ENCODE results near the gene MC1R.
"Not testable (repeated sequence)": the region's sequence is repeated elsewhere in the genome, so short reads cannot be mapped to it uniquely, and the experiment has no call there.

The MC1R gene

DNA sequence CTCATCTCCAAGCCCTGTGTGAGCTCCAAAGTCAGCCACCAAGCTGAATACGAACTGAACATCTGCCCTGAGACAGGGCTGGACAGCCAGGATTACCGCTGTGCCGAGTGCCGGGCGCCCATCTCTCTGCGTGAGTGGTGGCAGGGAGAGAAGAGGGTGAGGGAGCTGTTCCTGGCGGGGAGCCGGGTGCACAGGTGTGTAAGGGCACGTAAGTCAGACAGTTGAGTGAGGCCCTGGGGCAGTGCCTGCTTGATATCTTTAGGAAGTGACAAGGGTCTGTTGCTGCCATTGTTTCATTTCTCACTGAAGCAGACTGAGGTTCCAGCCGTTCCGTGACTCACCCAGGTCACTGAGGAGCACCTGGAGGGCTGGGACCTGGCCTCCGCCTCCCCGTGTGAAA, 42.3 kb downstream of the MC1R start:
- DNase-seq (ENCODE audit: low read depth), result no peak
- TF ChIP-seq, protein P1, sequence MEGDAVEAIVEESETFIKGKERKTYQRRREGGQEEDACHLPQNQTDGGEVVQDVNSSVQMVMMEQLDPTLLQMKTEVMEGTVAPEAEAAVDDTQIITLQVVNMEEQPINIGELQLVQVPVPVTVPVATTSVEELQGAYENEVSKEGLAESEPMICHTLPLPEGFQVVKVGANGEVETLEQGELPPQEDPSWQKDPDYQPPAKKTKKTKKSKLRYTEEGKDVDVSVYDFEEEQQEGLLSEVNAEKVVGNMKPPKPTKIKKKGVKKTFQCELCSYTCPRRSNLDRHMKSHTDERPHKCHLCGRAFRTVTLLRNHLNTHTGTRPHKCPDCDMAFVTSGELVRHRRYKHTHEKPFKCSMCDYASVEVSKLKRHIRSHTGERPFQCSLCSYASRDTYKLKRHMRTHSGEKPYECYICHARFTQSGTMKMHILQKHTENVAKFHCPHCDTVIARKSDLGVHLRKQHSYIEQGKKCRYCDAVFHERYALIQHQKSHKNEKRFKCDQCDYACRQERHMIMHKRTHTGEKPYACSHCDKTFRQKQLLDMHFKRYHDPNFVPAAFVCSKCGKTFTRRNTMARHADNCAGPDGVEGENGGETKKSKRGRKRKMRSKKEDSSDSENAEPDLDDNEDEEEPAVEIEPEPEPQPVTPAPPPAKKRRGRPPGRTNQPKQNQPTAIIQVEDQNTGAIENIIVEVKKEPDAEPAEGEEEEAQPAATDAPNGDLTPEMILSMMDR (IDR thresholded peaks at IDR 0.05; ENCODE audit: control insufficient read depth, insufficient read depth, low read depth, low read length, missing control alignments), result no peak
- no peak overlapping the region for H3K4me3 ChIP-seq (ENCODE audit: control insufficient read depth, low read depth, low read length)

DNA sequence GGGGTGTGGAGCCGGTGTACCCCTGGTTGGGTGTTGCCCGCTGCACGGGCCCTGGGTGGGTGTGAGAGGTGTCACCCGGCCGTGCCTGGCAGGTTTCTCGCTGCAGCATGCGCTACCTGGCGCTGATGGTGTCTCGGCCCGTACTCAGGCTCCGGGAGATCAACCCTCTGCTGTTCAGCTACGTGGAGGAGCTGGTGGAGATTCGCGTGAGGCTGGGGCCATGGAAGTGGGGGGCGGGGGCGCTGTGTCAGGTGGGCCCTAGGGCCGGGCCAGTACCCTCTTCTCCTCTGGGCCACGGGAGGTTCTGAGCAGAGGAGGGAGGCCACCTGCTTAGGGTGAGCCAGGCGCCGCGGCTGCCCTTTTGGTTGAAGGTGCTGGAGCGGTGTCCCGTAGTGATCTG, 43.3 kb downstream of the MC1R start:
- H3K4me3 ChIP-seq (ENCODE audit: control insufficient read depth, low read depth, low read length), result no peak overlapping the region
- DNase-seq (ENCODE audit: low read depth), result no peak
- TF ChIP-seq, protein P1 (IDR thresholded peaks at IDR 0.05; ENCODE audit: control insufficient read depth, insufficient read depth, low read depth, low read length, missing control alignments), result no peak

DNA sequence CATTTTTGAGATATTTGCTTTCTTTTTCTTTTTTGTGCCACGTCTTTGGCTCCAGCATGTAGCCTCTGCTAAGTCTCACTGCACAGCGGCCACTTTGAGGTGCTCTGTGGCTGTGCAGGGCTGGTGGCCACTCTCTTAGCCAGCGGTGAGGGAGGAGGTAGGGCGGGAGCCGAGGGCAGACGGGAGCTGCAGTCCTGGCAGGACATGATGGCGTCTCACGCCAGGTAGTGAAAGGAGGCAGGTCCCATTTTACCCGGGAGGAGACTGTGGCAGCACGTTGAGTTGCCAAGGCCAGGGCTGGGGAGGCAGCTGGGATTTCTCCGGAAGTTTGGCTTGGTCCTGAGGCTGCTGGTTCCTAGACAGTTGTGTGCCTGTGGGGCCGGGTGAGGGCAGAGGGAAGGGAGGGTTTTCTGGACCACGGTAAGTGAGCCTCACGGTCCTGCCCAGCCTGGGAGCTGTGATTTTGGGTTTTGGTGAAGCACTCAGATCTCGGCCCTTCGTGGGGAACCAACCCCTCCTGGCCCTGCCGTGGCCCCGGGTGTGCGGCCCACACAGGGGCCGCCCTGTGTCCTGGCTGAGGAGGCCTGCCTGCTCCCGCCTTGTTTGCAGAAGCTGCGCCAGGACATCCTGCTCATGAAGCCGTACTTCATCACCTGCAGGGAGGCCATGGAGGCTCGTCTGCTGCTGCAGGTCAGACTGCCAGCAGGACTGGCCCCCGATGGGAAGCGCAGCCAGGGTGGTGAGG, 44.3 kb downstream of the MC1R start:
- DNase-seq (ENCODE audit: low read depth), result no peak
- no peak overlapping the region for H3K4me3 ChIP-seq (ENCODE audit: control insufficient read depth, low read depth, low read length)
- TF ChIP-seq, protein P1 (IDR thresholded peaks at IDR 0.05; ENCODE audit: control insufficient read depth, insufficient read depth, low read depth, low read length, missing control alignments), result no peak

DNA sequence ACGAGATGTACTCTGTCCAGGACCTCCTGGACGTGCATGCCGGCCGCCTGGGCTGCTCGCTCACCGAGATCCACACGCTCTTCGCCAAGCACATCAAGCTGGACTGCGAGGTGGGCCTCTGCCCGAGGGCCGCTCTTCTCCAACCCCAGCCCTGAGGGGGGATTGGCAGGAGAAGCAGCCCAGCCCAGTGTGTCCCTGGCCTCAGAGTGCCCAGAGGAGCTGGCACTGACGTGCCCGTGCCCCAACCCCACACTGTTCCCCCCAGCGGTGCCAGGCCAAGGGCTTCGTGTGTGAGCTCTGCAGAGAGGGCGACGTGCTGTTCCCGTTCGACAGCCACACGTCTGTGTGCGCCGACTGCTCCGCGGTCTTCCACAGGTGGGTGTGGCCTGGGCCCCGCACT, 45.5 kb downstream of the MC1R start:
- TF ChIP-seq, protein P1 (IDR thresholded peaks at IDR 0.05; ENCODE audit: control insufficient read depth, insufficient read depth, low read depth, low read length, missing control alignments), result no peak
- H3K4me3 ChIP-seq (ENCODE audit: control insufficient read depth, low read depth, low read length), result no peak overlapping the region
- DNase-seq (ENCODE audit: low read depth), result no peak

DNA sequence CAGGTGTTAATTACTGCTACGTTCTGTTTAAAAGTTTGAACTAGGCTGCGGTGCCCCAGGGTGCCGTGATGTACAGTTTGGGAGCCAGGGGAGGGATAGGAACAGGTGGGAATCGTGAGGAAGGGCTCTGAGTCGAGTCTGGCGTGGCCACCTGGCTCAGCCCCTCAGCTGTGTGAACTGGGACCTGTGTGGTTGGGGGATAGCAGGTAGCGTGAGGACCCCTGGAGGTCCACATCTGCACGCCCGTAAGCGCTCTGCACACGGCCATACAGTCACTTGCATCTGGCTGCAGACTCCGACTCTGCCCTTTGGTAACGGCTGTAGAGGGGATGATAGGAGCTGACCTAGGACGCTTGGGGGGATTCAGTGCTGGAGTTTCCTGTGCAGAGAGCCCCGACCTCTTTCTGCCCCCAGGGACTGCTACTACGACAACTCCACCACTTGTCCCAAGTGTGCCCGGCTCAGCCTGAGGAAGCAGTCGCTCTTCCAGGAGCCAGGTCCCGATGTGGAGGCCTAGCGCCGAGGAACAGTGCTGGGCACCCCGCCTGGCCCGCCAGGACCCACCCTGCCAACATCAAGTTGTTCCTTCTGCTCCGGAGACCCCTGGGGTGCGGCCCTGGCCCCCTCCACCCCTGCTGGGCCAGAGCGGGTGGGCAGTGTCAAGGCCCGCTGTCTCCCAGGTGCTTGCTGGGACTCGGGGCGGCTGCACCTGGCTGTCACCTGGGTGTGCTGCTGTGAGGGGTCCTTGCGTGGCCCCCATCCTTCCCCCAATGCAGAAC, 47.0 kb downstream of the MC1R start:
- TF ChIP-seq, protein P1 (IDR thresholded peaks at IDR 0.05; ENCODE audit: control insufficient read depth, insufficient read depth, low read depth, low read length, missing control alignments), result no peak
- no peak overlapping the region for H3K4me3 ChIP-seq (ENCODE audit: control insufficient read depth, low read depth, low read length)
- no peak for DNase-seq (ENCODE audit: low read depth)

DNA sequence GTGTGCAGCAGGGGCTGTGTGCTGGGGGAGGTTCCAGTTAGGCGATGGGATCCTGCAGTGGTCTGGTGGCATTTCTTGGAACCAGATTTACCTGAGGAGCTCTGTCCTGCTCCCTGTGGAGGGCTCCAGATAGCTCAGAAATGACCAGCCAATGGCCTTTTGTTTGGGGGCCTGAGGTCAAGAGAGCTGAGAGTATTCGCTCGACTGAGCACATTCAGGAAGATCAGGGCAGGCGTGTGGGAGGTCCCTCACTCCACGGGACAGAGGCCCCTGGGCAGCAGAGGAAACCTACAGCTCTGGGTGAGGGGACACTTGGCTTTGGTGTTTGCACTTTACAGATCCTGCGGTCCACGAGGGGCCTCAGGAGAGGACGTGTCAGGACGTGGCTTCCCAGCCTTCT, 48.1 kb downstream of the MC1R start:
- no peak overlapping the region for H3K4me3 ChIP-seq (ENCODE audit: control insufficient read depth, low read depth, low read length)
- TF ChIP-seq, protein P1 (IDR thresholded peaks at IDR 0.05; ENCODE audit: control insufficient read depth, insufficient read depth, low read depth, low read length, missing control alignments), result no peak
- DNase-seq (ENCODE audit: low read depth), result no peak

DNA sequence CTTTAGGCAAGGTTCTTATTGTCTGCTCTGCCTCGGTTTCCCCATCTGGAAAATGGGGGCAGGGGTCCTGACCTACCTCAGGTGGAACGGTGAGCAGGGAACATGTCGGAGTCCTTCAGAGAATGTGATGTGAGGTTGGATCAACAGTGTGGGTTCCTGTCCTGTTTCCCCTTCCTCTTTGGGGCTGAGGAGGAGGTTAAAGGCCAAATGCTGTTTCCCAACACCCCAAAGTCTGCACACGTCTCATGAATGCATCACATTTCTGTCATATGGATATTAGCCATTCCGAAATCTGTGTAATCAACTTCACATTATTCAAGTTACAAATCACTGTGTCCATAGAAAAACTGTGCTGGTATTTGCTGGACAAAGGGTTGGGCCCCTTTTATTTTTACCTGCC, 48.8 kb downstream of the MC1R start:
- not testable (repeated sequence) for DNase-seq (ENCODE audit: low read depth); H3K4me3 ChIP-seq (ENCODE audit: control insufficient read depth, low read depth, low read length)

DNA sequence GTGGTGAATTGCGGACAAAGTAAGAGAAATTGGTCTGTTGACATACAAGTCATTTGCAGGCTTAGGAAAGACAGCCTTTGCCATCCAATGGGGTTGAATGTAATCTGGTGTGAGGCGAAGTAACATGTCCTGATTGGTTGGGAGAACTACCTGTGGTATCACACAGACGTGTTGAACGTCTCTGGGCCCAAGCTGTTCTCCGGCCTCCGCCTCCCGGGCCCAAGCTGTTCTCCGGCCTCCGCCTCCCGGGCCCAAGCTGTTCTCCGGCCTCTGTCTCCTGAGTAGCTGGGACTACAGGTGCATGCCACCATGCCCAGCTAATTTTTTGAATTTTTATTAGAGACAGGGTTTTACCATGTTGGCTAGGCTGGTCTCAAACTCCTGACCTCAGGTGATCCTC, 49.4 kb downstream of the MC1R start:
- not testable (repeated sequence) for H3K4me3 ChIP-seq (ENCODE audit: control insufficient read depth, low read depth, low read length); DNase-seq (ENCODE audit: low read depth)
